Tibial artery (tissue), 4 donors: ENCODE measurements around the gene PACS2.
A peak's percentile ranks its signal among the peaks of the same experiment; 100 is the strongest.

Experiments
- DNase-seq, 2 donors: peaks; one replicate each; pipeline ENCODE4 v3.0.0-alpha.2; 2019
- H3K27ac ChIP-seq, 2 donors: fragments of 200-600 bp; sonication (generic) in 1 of 2; 1 replicate in 1 of 2; 2 replicates in 1 of 2; pipeline ENCODE4 v1.5.1; 2018 to 2019; ENCODE audit warnings: mild to moderate bottlenecking in 1 of 2
- H3K27me3 ChIP-seq, 2 donors: fragments of 200-600 bp; sonication (generic) in 1 of 2; one replicate each; pipeline versions ENCODE4 v1.5.1 to v1.6.0; 2016 to 2019
- H3K36me3 ChIP-seq, 3 donors: fragments of 200-600 bp; sonication (generic) in 2 of 3; one replicate each; pipeline ENCODE4 v1.5.1; 2016 to 2019; ENCODE audit warnings: mild to moderate bottlenecking in 2 of 3
- H3K4me1 ChIP-seq, 4 donors: fragments of 200-600 bp; sonication (generic) in 2 of 4; 1 replicate in 3 of 4; 2 replicates in 1 of 4; pipeline ENCODE4 v1.5.1; 2016 to 2019
- H3K4me3 ChIP-seq, 2 donors: fragments of 200-600 bp; sonication (generic) in 1 of 2; 1 replicate in 1 of 2; 2 replicates in 1 of 2; pipeline ENCODE4 v1.5.1; 2018 to 2019; ENCODE audit warnings: mild to moderate bottlenecking in 2 of 2
- H3K9me3 ChIP-seq, 3 donors: fragments of 200-600 bp; sonication (generic) in 1 of 3; one replicate each; pipeline ENCODE4 v1.5.1; 2016 to 2019
- CTCF ChIP-seq, 2 experiments: fragments of 200-600 bp in 1 of 2; fragments of 450-650 bp in 1 of 2; IDR thresholded peaks; one replicate each; pipeline ENCODE4 v1.5.1; 2017 to 2019; ENCODE audit warnings: antibody characterized with exemption in 2 of 2, mild to moderate bottlenecking in 1 of 2, moderate library complexity in 1 of 2
- intact Hi-C: fragments of 100-400 bp; cut with DNase I; formaldehyde crosslinking; loops from one replicate; pipeline ENCODE4 v1.15.0; 2023; ENCODE audit warnings: low total_unique reads

Gene PACS2

GRCh38 chr14:105336477-105337287 lies 22.1 kb downstream of the PACS2 start:
- no peaks in the 10 kb centered on the region for H3K27me3 ChIP-seq
- H3K36me3 ChIP-seq, result no peaks in the 10 kb centered on the region
- H3K4me3 ChIP-seq, result no peak overlapping the region
- H3K27ac ChIP-seq, result no peak overlapping the region
- TF ChIP-seq CTCF (IDR thresholded peaks at IDR 0.05), result no peak
- no peaks in the 10 kb centered on the region for H3K9me3 ChIP-seq
- H3K4me1 ChIP-seq, result peaks cover 0 to 35% (median 10%) of the 10 kb centered on the region in 4 donors
- DNase-seq, result no peak
- intact Hi-C loops, result no loop called here

GRCh38 chr14:105337433-105337832 lies 22.9 kb downstream of the PACS2 start:
- DNase-seq, result no peak
- intact Hi-C loops, result no loop called here
- no peak overlapping the region for H3K27ac ChIP-seq
- no peak for TF ChIP-seq CTCF (IDR thresholded peaks at IDR 0.05)
- peaks cover 0 to 35% (median 10%) of the 10 kb centered on the region in 4 donors for H3K4me1 ChIP-seq
- H3K36me3 ChIP-seq, result no peaks in the 10 kb centered on the region
- H3K27me3 ChIP-seq, result no peaks in the 10 kb centered on the region
- H3K4me3 ChIP-seq, result no peak overlapping the region
- H3K9me3 ChIP-seq, result no peaks in the 10 kb centered on the region

- DNase-seq, result peak; percentile 33 to 65
- Histone ChIP-seq H3K4me1 (peaks cover 0 to 31% (median 12%) of the 10 kb centered on the region in 4 donors), H3K27ac (no peak overlapping the region), H3K27me3 (no peaks in the 10 kb centered on the region), H3K9me3 (no peaks in the 10 kb centered on the region), H3K36me3 (no peaks in the 10 kb centered on the region), H3K4me3 (no peak overlapping the region)
- intact Hi-C loops, result no loop called here
- TF ChIP-seq CTCF (IDR thresholded peaks at IDR 0.05), result no peak
These were observed 23.6 kb downstream of the PACS2 start for GRCh38 chr14:105337966-105338741.

GRCh38 chr14:105340821-105341733 lies 26.5 kb downstream of the PACS2 start:
- DNase-seq, result no peak
- TF ChIP-seq CTCF (IDR thresholded peaks at IDR 0.05), result no peak
- no peaks in the 10 kb centered on the region for H3K9me3 ChIP-seq
- intact Hi-C loops, result no loop called here
- no peak overlapping the region for H3K27ac ChIP-seq
- H3K4me1 ChIP-seq, result peaks cover 0 to 19% (median 9%) of the 10 kb centered on the region in 4 donors
- no peak overlapping the region for H3K4me3 ChIP-seq
- no peaks in the 10 kb centered on the region for H3K27me3 ChIP-seq
- no peaks in the 10 kb centered on the region for H3K36me3 ChIP-seq

- Histone ChIP-seq H3K9me3 (no peaks in the 10 kb centered on the region), H3K4me1 (peaks cover 0 to 11% (median 5%) of the 10 kb centered on the region in 4 donors), H3K27me3 (no peaks in the 10 kb centered on the region), H3K27ac (no peak overlapping the region), H3K4me3 (no peak overlapping the region), H3K36me3 (no peaks in the 10 kb centered on the region)
- intact Hi-C loops, result no loop called here
- no peak for TF ChIP-seq CTCF (IDR thresholded peaks at IDR 0.05)
- DNase-seq, result no peak
These were observed 28.6 kb downstream of the PACS2 start for GRCh38 chr14:105343194-105343593.
